Tibial nerve (tissue), 4 donors: Measurements from ENCODE around the gene TBL1XR1.

ENCODE experiments used
- EP300 ChIP-seq, 2 donors: sonication (generic); formaldehyde crosslinking; IDR thresholded peaks; one replicate each; pipeline ENCODE4 v1.6.1; 2017; ENCODE audit warnings: antibody characterized with exemption in 2 of 2, mild to moderate bottlenecking in 1 of 2
- POLR2A ChIP-seq, 2 donors: fragments of 450-650 bp; IDR thresholded peaks; one replicate each; pipeline ENCODE4 v1.6.1; 2017; ENCODE audit warnings: antibody characterized with exemption in 2 of 2, mild to moderate bottlenecking in 2 of 2, moderate library complexity in 2 of 2
- TF ChIP-seq, protein P1 (sequence below), 5 experiments: fragments of 200-600 bp in 3 of 5; fragments of 450-650 bp in 2 of 5; sonication (generic) in 3 of 5; IDR thresholded peaks; one replicate each; pipeline ENCODE4 v1.5.1; 2016 to 2019; ENCODE audit warnings: antibody characterized with exemption in 5 of 5, mild to moderate bottlenecking in 3 of 5, moderate library complexity in 2 of 5

DNA sequence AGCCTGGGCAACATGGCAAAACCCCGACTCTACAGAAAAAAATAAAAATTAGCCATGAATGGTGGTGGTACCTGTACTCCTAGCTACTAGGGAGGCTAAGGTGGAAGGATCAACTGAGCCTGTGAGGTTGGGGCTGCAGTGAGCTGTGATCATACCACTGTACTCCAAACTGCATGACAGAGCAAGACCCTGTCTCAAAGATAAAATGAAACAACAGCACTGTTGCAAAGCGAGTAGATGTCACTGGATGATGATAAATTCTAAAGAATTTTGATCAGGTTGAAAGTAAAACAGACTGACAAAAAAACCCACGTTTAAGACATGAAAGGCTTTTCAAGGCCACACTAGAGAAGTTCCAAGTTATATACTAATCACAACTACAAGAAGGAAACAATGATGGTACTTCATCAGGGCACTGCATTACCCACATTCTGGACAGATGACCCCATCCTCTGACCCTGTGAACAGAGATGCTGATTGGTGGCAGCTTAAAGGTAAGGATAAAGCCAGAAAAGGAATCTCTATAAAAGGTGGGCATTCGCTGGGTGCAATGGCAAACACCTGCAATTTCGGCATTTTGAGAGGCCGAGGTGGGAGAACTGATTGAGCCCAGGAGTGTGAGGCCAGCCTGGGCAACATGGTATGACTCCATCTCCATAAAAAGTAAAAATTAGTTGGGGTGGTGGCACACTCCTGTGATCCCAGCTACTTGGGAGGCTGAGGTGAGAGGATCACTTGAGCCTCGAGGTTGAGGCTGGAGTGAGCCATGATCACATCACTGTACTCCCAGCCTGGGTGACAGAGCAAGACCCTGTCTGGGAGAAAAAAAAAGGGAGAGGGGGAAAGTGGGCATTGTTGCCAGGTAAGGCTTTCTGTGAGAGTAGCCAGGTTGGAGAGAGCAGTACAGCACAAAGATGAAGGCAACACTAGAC, 59.2 kb downstream of the TBL1XR1 start:
- no peak for TF ChIP-seq POLR2A (IDR thresholded peaks at IDR 0.05)
- TF ChIP-seq, protein P1, sequence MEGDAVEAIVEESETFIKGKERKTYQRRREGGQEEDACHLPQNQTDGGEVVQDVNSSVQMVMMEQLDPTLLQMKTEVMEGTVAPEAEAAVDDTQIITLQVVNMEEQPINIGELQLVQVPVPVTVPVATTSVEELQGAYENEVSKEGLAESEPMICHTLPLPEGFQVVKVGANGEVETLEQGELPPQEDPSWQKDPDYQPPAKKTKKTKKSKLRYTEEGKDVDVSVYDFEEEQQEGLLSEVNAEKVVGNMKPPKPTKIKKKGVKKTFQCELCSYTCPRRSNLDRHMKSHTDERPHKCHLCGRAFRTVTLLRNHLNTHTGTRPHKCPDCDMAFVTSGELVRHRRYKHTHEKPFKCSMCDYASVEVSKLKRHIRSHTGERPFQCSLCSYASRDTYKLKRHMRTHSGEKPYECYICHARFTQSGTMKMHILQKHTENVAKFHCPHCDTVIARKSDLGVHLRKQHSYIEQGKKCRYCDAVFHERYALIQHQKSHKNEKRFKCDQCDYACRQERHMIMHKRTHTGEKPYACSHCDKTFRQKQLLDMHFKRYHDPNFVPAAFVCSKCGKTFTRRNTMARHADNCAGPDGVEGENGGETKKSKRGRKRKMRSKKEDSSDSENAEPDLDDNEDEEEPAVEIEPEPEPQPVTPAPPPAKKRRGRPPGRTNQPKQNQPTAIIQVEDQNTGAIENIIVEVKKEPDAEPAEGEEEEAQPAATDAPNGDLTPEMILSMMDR (IDR thresholded peaks at IDR 0.05), result no peak
- no peak for TF ChIP-seq EP300 (IDR thresholded peaks at IDR 0.05)
